Psoas muscle (tissue), 8 donors: ENCODE results near the gene POU3F3. TPM values are rescaled to one million over a fixed set of nuclear protein-coding genes. Genes with fewer than 3 reads are reported as not detected.

Experiments
- ATAC-seq, 4 donors: fragments of 200-7000 bp; cut with Tn5 transposase; one replicate each; pipeline ENCODE4 v1.9.1; 2020; ENCODE audit warnings: moderate library complexity in 3 of 4, mild to moderate bottlenecking in 2 of 4
- DNase-seq, 2 donors: peaks; one replicate each; pipeline ENCODE4 v3.0.0-alpha.2; 2020
- H3K27ac ChIP-seq: fragments of 200-600 bp; one replicate; pipeline ENCODE4 v1.8.0; 2022
- H3K27me3 ChIP-seq, 3 donors: fragments of 200-600 bp in 1 of 3; one replicate each; pipeline versions ENCODE4 v1.6.1 to v1.8.0; 2013 to 2022; ENCODE audit warnings: low read length in 2 of 3, mild to moderate bottlenecking in 2 of 3, moderate library complexity in 1 of 3; ENCODE audit not compliant: insufficient read depth in 3 of 3
- H3K36me3 ChIP-seq, 2 donors: fragments of 200-600 bp in 1 of 2; one replicate each; pipeline versions ENCODE4 v1.6.1 to v1.8.0; 2013 to 2022; ENCODE audit warnings: low read depth in 1 of 2, mild to moderate bottlenecking in 1 of 2, moderate library complexity in 1 of 2; ENCODE audit not compliant: insufficient read depth in 1 of 2
- H3K4me1 ChIP-seq: fragments of 200-600 bp; one replicate; pipeline ENCODE4 v1.8.0; 2022
- H3K4me3 ChIP-seq: fragments of 200-600 bp; one replicate; pipeline ENCODE4 v1.8.0; 2022; ENCODE audit warnings: mild to moderate bottlenecking
- H3K9me3 ChIP-seq: fragments of 200-600 bp; one replicate; pipeline ENCODE4 v1.8.0; 2022
- CTCF ChIP-seq: fragments of 200-600 bp; IDR thresholded peaks from one replicate; pipeline ENCODE4 v1.8.0; 2022; ENCODE audit warnings: antibody characterized with exemption
- WGBS, 3 donors: extraction: QIAGEN DNeasy Blood & Tissue Kit; methylation state at CpG; one replicate each; pipeline versions ENCODE4 v1.1.6 to v1.1.7; 2013; 5-methylcytosine and 5-hydroxymethylcytosine counted together
- intact Hi-C, 2 donors: fragments of 100-400 bp; cut with DNase I; formaldehyde crosslinking; loops; one replicate each; pipeline versions ENCODE4 v1.11.0 to v1.14.2; 2022
- polyA plus RNA-seq, 3 donors: library from polyadenylated mRNA; stranded (reverse); fragments of 200-250 nt; gene quantifications; one replicate each; pipeline ENCODE4 v1.2.3, GENCODE V29; 2013
- total RNA-seq, 4 donors: library from RNA; stranded (reverse); fragmentation: NEBNext Ultra II Directional in 2 of 4; extraction: Animal tissue kit (Norgen Biotek cat#: 25700) in 2 of 4; gene quantifications; one replicate each; pipeline versions ENCODE4 v1.2.1 to v1.2.4, GENCODE V29; 2021 to 2023
- donor health status: healthy with polysubstance abuse.
- donor health status: DM: no; HTN: no; CAD: no; lungs with moderate emphysema.
- donor health status: Bipolar disorder and iron deficiency.
- donor health status: healthy.
- donor health status: DM: yes; HTN: yes; CAD: no.
- donor health status: DM: no; HTN: no; CAD: no.
- donor health status: DM: no; HTN: no; CAD: no.
- donor health status: DM: yes; HTN: yes; CAD: no.

POU3F3 gene
- total and polyA plus RNA-seq, 7 donors = 0.01 TPM; not detected in 6

GRCh38 chr2:104845946-104846785, 7.7 kb upstream of the POU3F3 start:
- TF ChIP-seq CTCF = no peak
- intact Hi-C loops = no loop called here
- Histone ChIP-seq H3K9me3 (no peaks in the 10 kb centered on the region), H3K27me3 (peaks cover 21 to 100% (median 44%) of the 10 kb centered on the region in 3 donors), H3K4me1 (peaks cover 10% of the 10 kb centered on the region), H3K36me3 (no peaks in the 10 kb centered on the region), H3K27ac (no peak overlapping the region), H3K4me3 (no peak overlapping the region)
- no peak for ATAC-seq
- 6 to 8% (median 8%) methylated on average over 16 of the region's 16 CpGs for WGBS, 3 donors
- DNase-seq = no peak

GRCh38 chr2:104846786-104847585, 6.9 kb upstream of the POU3F3 start:
- intact Hi-C loops = no loop called here
- Histone ChIP-seq H3K9me3 (no peaks in the 10 kb centered on the region), H3K36me3 (no peaks in the 10 kb centered on the region), H3K27me3 (peaks cover 20 to 100% (median 46%) of the 10 kb centered on the region in 3 donors), H3K4me1 (peaks cover 10% of the 10 kb centered on the region), H3K27ac (no peak overlapping the region), H3K4me3 (no peak overlapping the region)
- DNase-seq (no peak), ATAC-seq (no peak)
- WGBS, 3 donors = 15 to 18% (median 17%) methylated on average over 9 of the region's 9 CpGs
- no peak for TF ChIP-seq CTCF

- Histone ChIP-seq H3K4me3 (no peak overlapping the region), H3K9me3 (no peaks in the 10 kb centered on the region), H3K27ac (no peak overlapping the region), H3K4me1 (peaks cover 15% of the 10 kb centered on the region), H3K27me3 (peaks cover 16 to 98% (median 43%) of the 10 kb centered on the region in 3 donors), H3K36me3 (no peaks in the 10 kb centered on the region)
- WGBS, 3 donors = 5 to 12% (median 12%) methylated on average over 5 of the region's 5 CpGs
- no peak for DNase-seq
- ATAC-seq = no peak
- no peak for TF ChIP-seq CTCF
- intact Hi-C loops = no loop called here
Observed at GRCh38 chr2:104847586-104848160, 6.2 kb upstream of the POU3F3 start.

- Histone ChIP-seq H3K4me1 (peaks cover 21% of the 10 kb centered on the region), H3K9me3 (no peaks in the 10 kb centered on the region), H3K4me3 (no peak overlapping the region), H3K36me3 (no peaks in the 10 kb centered on the region), H3K27me3 (peaks cover 16 to 97% (median 43%) of the 10 kb centered on the region in 3 donors), H3K27ac (no peak overlapping the region)
- no peak for TF ChIP-seq CTCF
- intact Hi-C loops = no loop called here
- 12 to 27% (median 21%) methylated on average over 4 of the region's 4 CpGs for WGBS, 3 donors
- ATAC-seq = no peak
- no peak for DNase-seq
Observed at GRCh38 chr2:104848526-104848925, 5.4 kb upstream of the POU3F3 start.
